ENCODE results near the gene CES3.

CES3 gene

GRCh38 chr16:66926961-66927436, 34.1 kb upstream of the CES3 start:
- Histone ChIP-seq H3K9ac (ENCODE audit: low read length) (peak overlapping the region; percentile 55), H3K4ac (ENCODE audit: low read depth in 1 of 2, low read length in 2 of 2) (peak overlapping the region; percentile 54 to 88), H2BK5ac (ENCODE audit: low read depth, low read length, poor library complexity, severe bottlenecking) (no peak overlapping the region), H4K8ac (ENCODE audit: low read length) (peak overlapping the region; percentile 27), H3K4me2 (ENCODE audit: low read length, poor library complexity, severe bottlenecking) (no peak overlapping the region), H2BK15ac (ENCODE audit: low read depth, poor library complexity, severe bottlenecking) (no peak overlapping the region), H3K27me3 (ENCODE audit: control insufficient read depth in 1 of 2, insufficient read depth in 1 of 2, low read length in 2 of 2) (peaks cover 0 to 14% of the 10 kb centered on the region in 2 experiments), H2AFZ (ENCODE audit: low read depth, low read length) (no peak overlapping the region), H3K4me3 (ENCODE audit: insufficient read depth in 1 of 2, low read depth in 1 of 2, low read length in 2 of 2) (no peak overlapping the region), H3K79me1 (replicated peaks; ENCODE audit: low read length, poor library complexity, severe bottlenecking) (no peaks in the 10 kb centered on the region), H3K9me3 (ENCODE audit: control insufficient read depth, low read length) (no peaks in the 10 kb centered on the region), H2BK120ac (ENCODE audit: low read depth, low read length) (peak overlapping the region; percentile 7), H3K18ac (ENCODE audit: low read depth in 1 of 2, low read length in 2 of 2) (peak overlapping the region in 1 of 2 experiments; percentile 86), H3K36me3 (ENCODE audit: control insufficient read depth in 1 of 2, insufficient read depth in 2 of 2, low read depth in 1 of 2, low read length in 2 of 2) (peaks cover 7 to 18% of the 10 kb centered on the region in 2 experiments), H3K23ac (ENCODE audit: low read length in 2 of 2) (no peak overlapping the region), H3K14ac (ENCODE audit: low read length in 2 of 2) (no peak overlapping the region), H2AK5ac (ENCODE audit: low read length, severe bottlenecking) (peak overlapping the region; percentile 29), H3K4me1 (ENCODE audit: control insufficient read depth, insufficient read depth, low read depth, low read length) (peaks cover 50% of the 10 kb centered on the region), H4K91ac (ENCODE audit: low read length) (no peak overlapping the region), H3K27ac (ENCODE audit: low read length, poor library complexity, severe bottlenecking) (peak overlapping the region; percentile 48), H2BK12ac (ENCODE audit: low read length in 2 of 2) (peak overlapping the region; percentile 88 to 98)
- peak; percentile 97 for DNase-seq
- WGBS: 27% methylated on average over 2 of the region's 3 CpGs

DNA sequence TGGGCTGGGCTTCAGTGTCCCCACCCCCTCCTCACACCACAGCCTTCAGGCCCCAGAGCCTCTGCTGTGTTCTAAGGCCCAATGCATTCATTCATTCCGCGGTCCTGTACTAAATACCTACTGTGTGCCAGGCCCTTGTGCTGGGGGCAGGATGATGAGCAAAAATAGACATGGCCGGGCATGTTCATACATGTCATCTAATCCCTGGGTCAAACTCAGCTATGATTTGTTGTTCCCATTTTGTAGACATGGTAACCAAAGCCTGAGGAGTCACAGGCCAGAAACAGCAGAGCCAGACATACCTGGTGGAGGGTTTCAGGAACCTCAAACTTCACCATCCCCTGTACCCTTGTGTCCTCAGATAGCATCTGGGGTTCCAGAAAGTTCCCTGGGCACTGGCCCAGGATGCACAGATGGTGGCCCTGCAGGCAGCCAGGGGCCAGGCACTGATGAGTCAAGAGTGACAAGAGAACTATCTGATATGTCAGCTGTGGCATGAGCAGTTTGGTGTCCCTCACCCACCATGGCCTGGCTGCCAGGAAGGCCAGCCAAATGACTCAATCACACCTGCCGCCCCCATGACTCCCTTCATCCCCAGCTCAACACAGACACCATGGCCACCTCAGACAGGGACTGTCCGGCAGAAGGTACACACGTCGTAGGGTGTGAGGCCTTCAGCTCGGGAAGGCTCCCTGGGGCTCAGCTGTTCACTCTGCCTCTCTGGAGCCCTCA, 33.0 kb upstream of the CES3 start:
- Histone ChIP-seq H3K18ac (ENCODE audit: low read depth in 1 of 2, low read length in 2 of 2) (peak overlapping the region; percentile 52 to 67), H2BK120ac (ENCODE audit: low read depth, low read length) (peak overlapping the region; percentile 86), H4K91ac (ENCODE audit: low read length) (peak overlapping the region; percentile 87), H2AK5ac (ENCODE audit: low read length, severe bottlenecking) (peak overlapping the region; percentile 87), H4K8ac (ENCODE audit: low read length) (peak overlapping the region; percentile 79), H3K23ac (ENCODE audit: low read length in 2 of 2) (no peak overlapping the region), H3K4ac (ENCODE audit: low read depth in 1 of 2, low read length in 2 of 2) (peak overlapping the region in 1 of 2 experiments; percentile 88), H3K4me1 (ENCODE audit: control insufficient read depth, insufficient read depth, low read depth, low read length) (peaks cover 54% of the 10 kb centered on the region), H3K4me3 (ENCODE audit: insufficient read depth in 1 of 2, low read depth in 1 of 2, low read length in 2 of 2) (no peak overlapping the region), H3K36me3 (ENCODE audit: control insufficient read depth in 1 of 2, insufficient read depth in 2 of 2, low read depth in 1 of 2, low read length in 2 of 2) (peaks cover 15 to 21% of the 10 kb centered on the region in 2 experiments), H3K27me3 (ENCODE audit: control insufficient read depth in 1 of 2, insufficient read depth in 1 of 2, low read length in 2 of 2) (peaks cover 0 to 12% of the 10 kb centered on the region in 2 experiments), H2BK12ac (ENCODE audit: low read length in 2 of 2) (peak overlapping the region; percentile 95 to 99), H3K9me3 (ENCODE audit: control insufficient read depth, low read length) (no peaks in the 10 kb centered on the region), H2BK15ac (ENCODE audit: low read depth, poor library complexity, severe bottlenecking) (no peak overlapping the region), H3K9ac (ENCODE audit: low read length) (peak overlapping the region; percentile 55), H3K27ac (ENCODE audit: low read length, poor library complexity, severe bottlenecking) (no peak overlapping the region), H3K14ac (ENCODE audit: low read length in 2 of 2) (peak overlapping the region in 1 of 2 experiments; percentile 46), H2AFZ (ENCODE audit: low read depth, low read length) (no peak overlapping the region), H2BK5ac (ENCODE audit: low read depth, low read length, poor library complexity, severe bottlenecking) (no peak overlapping the region), H3K4me2 (ENCODE audit: low read length, poor library complexity, severe bottlenecking) (no peak overlapping the region), H3K79me1 (replicated peaks; ENCODE audit: low read length, poor library complexity, severe bottlenecking) (no peaks in the 10 kb centered on the region)
- peak; percentile 40 for DNase-seq
- 89% methylated on average over 8 of the region's 8 CpGs for WGBS

DNA sequence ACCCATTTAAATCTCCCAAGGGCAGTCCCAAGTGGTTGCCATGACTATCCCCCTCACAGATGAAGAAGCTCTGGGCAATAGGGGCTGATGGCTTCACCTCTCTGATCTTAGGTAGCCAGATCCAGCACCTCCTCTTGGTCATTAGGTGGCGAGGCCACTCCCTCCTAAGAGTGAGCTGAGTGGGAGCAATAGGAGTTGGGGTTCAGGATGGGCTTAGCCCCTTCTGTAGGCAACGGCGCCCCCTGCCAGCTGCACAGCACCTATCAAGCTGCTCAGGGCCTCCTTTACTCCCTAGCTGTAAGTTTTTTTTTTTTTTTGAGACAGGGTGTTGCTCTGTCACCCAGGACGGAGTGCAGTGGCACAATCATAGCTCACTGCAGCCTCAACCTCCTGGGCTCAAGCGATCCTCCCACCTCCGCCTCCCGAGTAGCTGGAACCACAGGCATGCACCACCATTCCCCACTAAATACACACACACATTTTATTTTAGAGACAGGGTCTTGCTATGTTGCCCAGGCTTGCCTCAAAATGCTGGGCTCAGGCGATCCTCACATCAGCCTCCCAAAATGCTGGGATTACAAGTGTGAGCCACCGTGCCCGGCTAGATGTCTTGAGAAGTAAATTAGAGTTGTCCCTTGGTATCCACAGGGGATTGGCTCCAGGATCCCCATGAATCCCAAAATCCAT, 32.2 kb upstream of the CES3 start:
- Histone ChIP-seq H3K4ac (ENCODE audit: low read depth in 1 of 2, low read length in 2 of 2) (peak overlapping the region in 1 of 2 experiments; percentile 46), H3K9me3 (ENCODE audit: control insufficient read depth, low read length) (no peaks in the 10 kb centered on the region), H3K14ac (ENCODE audit: low read length in 2 of 2) (no peak overlapping the region), H4K91ac (ENCODE audit: low read length) (peak overlapping the region; percentile 28), H3K36me3 (ENCODE audit: control insufficient read depth in 1 of 2, insufficient read depth in 2 of 2, low read depth in 1 of 2, low read length in 2 of 2) (peaks cover 14 to 15% of the 10 kb centered on the region in 2 experiments), H2BK12ac (ENCODE audit: low read length in 2 of 2) (peak overlapping the region; percentile 95 to 99), H2AFZ (ENCODE audit: low read depth, low read length) (no peak overlapping the region), H3K79me1 (replicated peaks; ENCODE audit: low read length, poor library complexity, severe bottlenecking) (peaks cover 6% of the 10 kb centered on the region), H3K27me3 (ENCODE audit: control insufficient read depth in 1 of 2, insufficient read depth in 1 of 2, low read length in 2 of 2) (peaks cover 0 to 9% of the 10 kb centered on the region in 2 experiments), H2BK5ac (ENCODE audit: low read depth, low read length, poor library complexity, severe bottlenecking) (no peak overlapping the region), H3K9ac (ENCODE audit: low read length) (peak overlapping the region; percentile 55), H2AK5ac (ENCODE audit: low read length, severe bottlenecking) (peak overlapping the region; percentile 87), H4K8ac (ENCODE audit: low read length) (no peak overlapping the region), H2BK15ac (ENCODE audit: low read depth, poor library complexity, severe bottlenecking) (peak overlapping the region; percentile 93), H3K23ac (ENCODE audit: low read length in 2 of 2) (no peak overlapping the region), H3K4me1 (ENCODE audit: control insufficient read depth, insufficient read depth, low read depth, low read length) (peaks cover 55% of the 10 kb centered on the region), H3K4me3 (ENCODE audit: insufficient read depth in 1 of 2, low read depth in 1 of 2, low read length in 2 of 2) (no peak overlapping the region), H3K4me2 (ENCODE audit: low read length, poor library complexity, severe bottlenecking) (no peak overlapping the region), H3K18ac (ENCODE audit: low read depth in 1 of 2, low read length in 2 of 2) (peak overlapping the region in 1 of 2 experiments; percentile 52), H2BK120ac (ENCODE audit: low read depth, low read length) (no peak overlapping the region), H3K27ac (ENCODE audit: low read length, poor library complexity, severe bottlenecking) (no peak overlapping the region)
- 85% methylated on average over 8 of the region's 10 CpGs for WGBS
- DNase-seq: peak; percentile 55

- Histone ChIP-seq H4K91ac (ENCODE audit: low read length) (no peak overlapping the region), H3K4me3 (ENCODE audit: insufficient read depth in 1 of 2, low read depth in 1 of 2, low read length in 2 of 2) (no peak overlapping the region), H3K4me1 (ENCODE audit: control insufficient read depth, insufficient read depth, low read depth, low read length) (peaks cover 46% of the 10 kb centered on the region), H3K14ac (ENCODE audit: low read length in 2 of 2) (no peak overlapping the region), H3K4ac (ENCODE audit: low read depth in 1 of 2, low read length in 2 of 2) (no peak overlapping the region), H3K9ac (ENCODE audit: low read length) (no peak overlapping the region), H3K18ac (ENCODE audit: low read depth in 1 of 2, low read length in 2 of 2) (no peak overlapping the region), H2BK12ac (ENCODE audit: low read length in 2 of 2) (no peak overlapping the region), H2BK15ac (ENCODE audit: low read depth, poor library complexity, severe bottlenecking) (no peak overlapping the region), H3K79me1 (replicated peaks; ENCODE audit: low read length, poor library complexity, severe bottlenecking) (peaks cover 8% of the 10 kb centered on the region), H3K4me2 (ENCODE audit: low read length, poor library complexity, severe bottlenecking) (no peak overlapping the region), H2BK120ac (ENCODE audit: low read depth, low read length) (no peak overlapping the region), H4K8ac (ENCODE audit: low read length) (no peak overlapping the region), H3K27me3 (ENCODE audit: control insufficient read depth in 1 of 2, insufficient read depth in 1 of 2, low read length in 2 of 2) (peaks cover 0 to 4% of the 10 kb centered on the region in 2 experiments), H2AK5ac (ENCODE audit: low read length, severe bottlenecking) (no peak overlapping the region), H3K9me3 (ENCODE audit: control insufficient read depth, low read length) (no peaks in the 10 kb centered on the region), H3K36me3 (ENCODE audit: control insufficient read depth in 1 of 2, insufficient read depth in 2 of 2, low read depth in 1 of 2, low read length in 2 of 2) (peaks cover 14 to 15% of the 10 kb centered on the region in 2 experiments), H2BK5ac (ENCODE audit: low read depth, low read length, poor library complexity, severe bottlenecking) (no peak overlapping the region), H3K23ac (ENCODE audit: low read length in 2 of 2) (no peak overlapping the region), H3K27ac (ENCODE audit: low read length, poor library complexity, severe bottlenecking) (no peak overlapping the region), H2AFZ (ENCODE audit: low read depth, low read length) (no peak overlapping the region)
- WGBS: 91% methylated on average over 3 of the region's 4 CpGs
- DNase-seq: peak; percentile 63
Measured at GRCh38 chr16:66930189-66930588, 30.9 kb upstream of the CES3 start.
